ENCODE measurements around the gene VWC2.

DNA sequence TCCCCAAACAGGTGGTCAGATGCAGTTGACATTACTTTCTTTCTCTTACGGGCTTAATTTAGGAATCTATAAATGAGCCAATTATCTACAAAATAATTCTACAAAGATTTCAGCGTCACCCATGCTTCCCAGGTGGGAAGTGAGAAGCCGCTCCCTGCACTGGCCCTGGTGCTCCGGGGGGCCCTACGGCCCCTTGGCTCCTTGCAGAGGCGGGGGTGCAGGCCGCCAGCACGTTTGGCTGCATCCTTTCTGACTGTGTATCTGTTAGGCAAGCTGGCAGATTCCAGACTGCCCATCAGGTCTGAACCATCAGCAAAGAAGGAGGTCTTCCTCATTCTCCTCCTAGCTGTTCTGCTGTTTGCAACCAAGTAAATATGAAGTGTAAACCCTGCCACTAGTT is 16.3 kb downstream of the VWC2 start:
- TF ChIP-seq, protein P1, sequence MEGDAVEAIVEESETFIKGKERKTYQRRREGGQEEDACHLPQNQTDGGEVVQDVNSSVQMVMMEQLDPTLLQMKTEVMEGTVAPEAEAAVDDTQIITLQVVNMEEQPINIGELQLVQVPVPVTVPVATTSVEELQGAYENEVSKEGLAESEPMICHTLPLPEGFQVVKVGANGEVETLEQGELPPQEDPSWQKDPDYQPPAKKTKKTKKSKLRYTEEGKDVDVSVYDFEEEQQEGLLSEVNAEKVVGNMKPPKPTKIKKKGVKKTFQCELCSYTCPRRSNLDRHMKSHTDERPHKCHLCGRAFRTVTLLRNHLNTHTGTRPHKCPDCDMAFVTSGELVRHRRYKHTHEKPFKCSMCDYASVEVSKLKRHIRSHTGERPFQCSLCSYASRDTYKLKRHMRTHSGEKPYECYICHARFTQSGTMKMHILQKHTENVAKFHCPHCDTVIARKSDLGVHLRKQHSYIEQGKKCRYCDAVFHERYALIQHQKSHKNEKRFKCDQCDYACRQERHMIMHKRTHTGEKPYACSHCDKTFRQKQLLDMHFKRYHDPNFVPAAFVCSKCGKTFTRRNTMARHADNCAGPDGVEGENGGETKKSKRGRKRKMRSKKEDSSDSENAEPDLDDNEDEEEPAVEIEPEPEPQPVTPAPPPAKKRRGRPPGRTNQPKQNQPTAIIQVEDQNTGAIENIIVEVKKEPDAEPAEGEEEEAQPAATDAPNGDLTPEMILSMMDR (IDR thresholded peaks at IDR 0.05) = no peak
- TF ChIP-seq POLR2AphosphoS5 (IDR thresholded peaks at IDR 0.05) = no peak

Measured in sigmoid colon (tissue), 4 donors.